Measurements from ENCODE around the gene IGFBP2. TPM values are rescaled to one million over a fixed set of nuclear protein-coding genes. Genes with fewer than 3 reads are reported as not detected.

The IGFBP2 gene
- total RNA-seq, 2 donors from 2014 or later: 106 to 177 TPM

DNA sequence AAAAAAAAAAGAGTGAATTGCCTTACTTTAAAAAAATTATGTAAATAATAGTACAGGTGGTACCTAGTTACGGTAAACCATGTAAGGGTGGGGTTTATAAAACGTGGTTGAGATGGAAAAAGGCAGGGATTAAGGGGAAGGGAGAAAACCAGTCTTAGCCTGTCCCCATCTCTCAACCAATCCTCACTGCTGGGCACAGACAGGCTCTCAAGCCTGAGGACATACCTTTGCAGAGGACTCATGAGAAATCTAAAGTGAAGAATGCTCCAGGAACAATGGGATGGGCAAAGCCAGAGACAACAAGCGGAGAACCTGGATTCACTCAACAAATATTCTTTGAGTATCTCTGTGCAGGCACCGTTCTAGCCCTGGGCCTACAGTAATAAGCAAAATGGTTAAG, 3.4 kb upstream of the IGFBP2 start:
- peaks cover 11% of the 10 kb centered on the region for H3K27me3 ChIP-seq
- H3K36me3 ChIP-seq: no peaks in the 10 kb centered on the region
- H3K9ac ChIP-seq (ENCODE audit: low read depth in 2 of 2, low read length in 2 of 2): no peak overlapping the region
- intact Hi-C loops (cut with DNase I): no loop called here
- no peak for TF ChIP-seq CTCF (IDR thresholded peaks at IDR 0.05)
- peaks cover 4% of the 10 kb centered on the region for H3K4me1 ChIP-seq
- no peaks in the 10 kb centered on the region for H3K9me3 ChIP-seq
- no peak for DNase-seq
- no peak overlapping the region for H3K4me3 ChIP-seq
- no peak overlapping the region for H3K27ac ChIP-seq

DNA sequence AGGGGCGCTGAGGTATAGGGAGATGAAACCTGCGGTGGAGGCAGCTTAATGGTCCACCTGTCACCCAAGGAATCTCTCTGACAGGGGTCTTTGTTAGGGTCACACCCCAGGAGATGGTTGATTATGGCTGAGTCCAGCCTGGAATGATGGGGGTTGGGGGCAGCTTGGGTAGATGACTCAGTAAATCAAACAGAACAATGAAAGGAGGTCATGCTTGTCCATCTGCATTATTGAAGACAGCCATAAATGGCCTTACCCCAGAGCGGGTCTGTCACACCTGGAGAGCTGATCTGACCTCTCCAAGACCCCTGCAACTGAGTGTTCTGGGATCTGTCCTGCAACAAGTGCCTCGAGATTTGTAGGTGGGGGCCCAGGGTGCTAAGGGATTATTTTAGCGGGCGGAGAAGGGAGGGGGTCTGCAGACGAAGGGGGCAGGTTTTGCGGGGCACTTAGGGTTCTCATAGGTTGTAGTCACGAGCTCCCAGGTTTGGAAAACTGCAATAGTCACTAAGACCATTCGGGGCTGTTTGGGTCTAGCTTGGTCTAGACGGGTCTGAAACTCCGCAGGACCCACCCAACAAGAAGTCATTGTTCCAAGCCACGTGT, 771 bp upstream of the IGFBP2 start:
- no peak overlapping the region for H3K27ac ChIP-seq
- peaks cover 11% of the 10 kb centered on the region for H3K27me3 ChIP-seq
- H3K9me3 ChIP-seq: no peaks in the 10 kb centered on the region
- H3K4me3 ChIP-seq: no peak overlapping the region
- peaks cover 4% of the 10 kb centered on the region for H3K4me1 ChIP-seq
- TF ChIP-seq CTCF (IDR thresholded peaks at IDR 0.05): no peak
- no peak for DNase-seq
- peak overlapping the region in 1 of 2 donors; percentile 46 for H3K9ac ChIP-seq (ENCODE audit: low read depth in 2 of 2, low read length in 2 of 2)
- no peaks in the 10 kb centered on the region for H3K36me3 ChIP-seq
- intact Hi-C loops (cut with DNase I): no loop called here

DNA sequence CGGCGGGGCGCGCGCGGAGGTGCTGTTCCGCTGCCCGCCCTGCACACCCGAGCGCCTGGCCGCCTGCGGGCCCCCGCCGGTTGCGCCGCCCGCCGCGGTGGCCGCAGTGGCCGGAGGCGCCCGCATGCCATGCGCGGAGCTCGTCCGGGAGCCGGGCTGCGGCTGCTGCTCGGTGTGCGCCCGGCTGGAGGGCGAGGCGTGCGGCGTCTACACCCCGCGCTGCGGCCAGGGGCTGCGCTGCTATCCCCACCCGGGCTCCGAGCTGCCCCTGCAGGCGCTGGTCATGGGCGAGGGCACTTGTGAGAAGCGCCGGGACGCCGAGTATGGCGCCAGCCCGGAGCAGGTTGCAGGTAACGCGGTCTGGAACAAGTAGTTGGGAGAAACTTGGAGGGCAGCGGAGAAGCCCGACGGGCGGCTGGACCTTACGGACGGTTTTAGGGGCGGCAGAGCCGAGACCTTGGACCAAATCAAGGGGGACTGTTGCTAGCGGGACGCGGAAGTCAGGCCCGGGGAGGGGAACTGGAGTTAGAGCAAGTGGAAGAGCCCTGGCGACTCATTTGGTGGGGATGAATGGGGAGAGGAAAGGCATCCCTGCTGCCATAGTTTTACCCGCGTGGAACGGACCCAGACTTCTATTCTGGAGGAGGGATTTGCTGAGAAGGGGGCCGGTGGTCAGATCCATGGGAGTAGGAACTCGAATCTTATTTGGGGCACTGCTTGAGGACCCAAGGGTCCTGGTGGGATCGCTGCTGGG, 573 bp downstream of the IGFBP2 start:
- H3K9ac ChIP-seq (ENCODE audit: low read depth in 2 of 2, low read length in 2 of 2): peak overlapping the region; percentile 61 to 82
- no peaks in the 10 kb centered on the region for H3K36me3 ChIP-seq
- TF ChIP-seq CTCF (IDR thresholded peaks at IDR 0.05): no peak
- no peaks in the 10 kb centered on the region for H3K9me3 ChIP-seq
- peaks cover 4% of the 10 kb centered on the region for H3K4me1 ChIP-seq
- intact Hi-C loops (cut with DNase I): no loop called here
- H3K27ac ChIP-seq: no peak overlapping the region
- peak overlapping the region; percentile 44 for H3K4me3 ChIP-seq
- peaks cover 11% of the 10 kb centered on the region for H3K27me3 ChIP-seq
- DNase-seq: peak; percentile 23

DNA sequence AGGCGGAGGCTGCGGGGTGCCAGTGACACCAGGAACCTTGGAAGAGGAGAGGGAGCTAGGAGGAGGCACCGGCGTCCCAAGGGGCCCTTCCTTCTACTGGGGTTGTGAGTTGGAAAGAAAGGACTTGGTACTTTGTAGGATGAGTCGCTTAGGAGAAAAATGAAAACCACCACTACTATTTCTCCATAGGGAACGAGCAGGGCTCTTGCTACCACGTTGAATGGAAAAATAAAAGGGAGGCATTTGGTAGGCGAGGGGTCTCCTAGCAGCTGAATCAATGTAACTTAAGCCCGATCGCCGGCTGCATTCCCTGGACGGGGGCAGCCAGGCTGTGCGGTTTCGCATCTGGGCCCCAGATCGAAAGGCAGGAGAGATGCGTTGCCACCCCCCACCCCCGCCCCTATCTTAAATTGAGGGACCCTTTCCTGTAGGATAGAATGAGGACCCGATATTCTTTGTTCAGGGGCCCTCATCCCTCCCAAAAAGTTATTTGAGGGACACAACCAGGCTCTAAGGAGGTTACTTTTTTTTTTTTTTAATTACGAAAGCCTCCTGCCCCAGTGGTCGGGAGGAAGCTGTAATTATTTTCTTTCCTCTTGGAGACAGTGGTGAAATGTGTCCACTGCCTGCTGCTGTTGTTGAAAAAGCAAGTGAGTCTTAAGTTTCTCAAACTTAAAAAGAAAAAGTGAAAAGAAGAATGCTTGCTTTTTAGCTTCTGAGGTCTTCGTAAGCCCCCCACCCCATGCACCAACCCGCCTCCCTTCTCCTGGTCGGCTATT, 1.3 kb downstream of the IGFBP2 start:
- no peaks in the 10 kb centered on the region for H3K9me3 ChIP-seq
- peaks cover 4% of the 10 kb centered on the region for H3K4me1 ChIP-seq
- H3K9ac ChIP-seq (ENCODE audit: low read depth in 2 of 2, low read length in 2 of 2): peak overlapping the region; percentile 61 to 82
- no peak for TF ChIP-seq CTCF (IDR thresholded peaks at IDR 0.05)
- peaks cover 11% of the 10 kb centered on the region for H3K27me3 ChIP-seq
- peak overlapping the region; percentile 44 for H3K4me3 ChIP-seq
- H3K27ac ChIP-seq: no peak overlapping the region
- intact Hi-C loops (cut with DNase I): no loop called here
- DNase-seq: no peak
- H3K36me3 ChIP-seq: no peaks in the 10 kb centered on the region

DNA sequence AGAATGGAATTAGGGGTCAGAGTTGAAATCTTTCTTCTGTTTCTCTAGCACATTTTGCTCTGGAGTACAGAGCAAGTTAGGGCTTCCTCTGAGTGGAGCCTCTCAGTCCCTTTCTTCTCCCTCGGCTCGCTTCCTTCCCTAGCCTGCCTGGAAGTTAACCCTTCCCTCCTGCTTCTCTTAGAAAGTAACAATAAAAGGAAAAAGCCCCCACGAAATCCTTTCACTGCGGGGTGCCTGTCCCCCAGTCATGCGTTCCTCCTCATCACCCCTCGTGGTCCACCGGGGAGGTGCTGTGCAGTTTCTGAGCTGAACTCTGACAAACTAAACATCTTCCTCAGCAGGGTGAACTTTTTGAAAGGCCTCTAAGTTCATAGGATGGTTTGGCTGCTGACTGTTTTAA, 2.0 kb downstream of the IGFBP2 start:
- H3K9me3 ChIP-seq: no peaks in the 10 kb centered on the region
- H3K27ac ChIP-seq: no peak overlapping the region
- no peak for TF ChIP-seq CTCF (IDR thresholded peaks at IDR 0.05)
- H3K4me3 ChIP-seq: no peak overlapping the region
- H3K9ac ChIP-seq (ENCODE audit: low read depth in 2 of 2, low read length in 2 of 2): peak overlapping the region; percentile 60 to 82
- H3K36me3 ChIP-seq: no peaks in the 10 kb centered on the region
- DNase-seq: no peak
- intact Hi-C loops (cut with DNase I): no loop called here
- H3K27me3 ChIP-seq: peaks cover 11% of the 10 kb centered on the region
- peaks cover 4% of the 10 kb centered on the region for H3K4me1 ChIP-seq
